A673 (cell line): Measurements from ENCODE around the gene DPM3.
"Not testable (repeated sequence)": the region's sequence is repeated elsewhere in the genome, so short reads cannot be mapped to it uniquely, and the experiment has no call there.

Source experiments
- CTCF ChIP-seq: fragments of 300-800, 200-600 bp; sonication (generic); conservative IDR thresholded peaks from 2 replicates; pipeline ENCODE4 v1.5.1; 2017; ENCODE audit warnings: low read depth, mild to moderate bottlenecking, antibody characterized with exemption, low read length, moderate library complexity, mixed read lengths
- EZH2 ChIP-seq: fragments of 200-600 bp; sonication (generic); IDR thresholded peaks from 2 replicates; pipeline ENCODE4 v1.6.1; 2017; ENCODE audit warnings: borderline replicate concordance, low read depth, mild to moderate bottlenecking, mixed read lengths, antibody characterized with exemption, low read length; ENCODE audit not compliant: poor library complexity, severe bottlenecking

GRCh38 chr1:155118090-155118489 is 22.2 kb downstream of the DPM3 start:
- not testable (repeated sequence) for TF ChIP-seq CTCF, EZH2
